Prostate gland (tissue), 2 donors: ENCODE data around the gene DOP1B.

Experiments used
- CTCF ChIP-seq, 4 experiments: fragments of 200-600 bp in 2 of 4; fragments of 450-650 bp in 2 of 4; sonication (generic) in 2 of 4; IDR thresholded peaks; 1 replicate in 3 of 4; 2 replicates in 1 of 4; pipeline ENCODE4 v1.5.1; 2016 to 2019; ENCODE audit warnings: antibody characterized with exemption in 4 of 4, mild to moderate bottlenecking in 2 of 4, moderate library complexity in 2 of 4
- POLR2A ChIP-seq: fragments of 450-650 bp; IDR thresholded peaks from one replicate; pipeline ENCODE4 v1.6.1; 2016; ENCODE audit warnings: antibody characterized with exemption, mild to moderate bottlenecking

GRCh38 chr21:36188081-36188681 is 31.6 kb downstream of the DOP1B start:
- peak in 1 of 4 experiments; percentile 7 for TF ChIP-seq CTCF (IDR thresholded peaks at IDR 0.05)
- no peak for TF ChIP-seq POLR2A
